ENCODE measurements around the gene RPS6KA3.
"Not testable (repeated sequence)": the region's sequence is repeated elsewhere in the genome, so short reads cannot be mapped to it uniquely, and the experiment has no call there.

RPS6KA3 gene

DNA sequence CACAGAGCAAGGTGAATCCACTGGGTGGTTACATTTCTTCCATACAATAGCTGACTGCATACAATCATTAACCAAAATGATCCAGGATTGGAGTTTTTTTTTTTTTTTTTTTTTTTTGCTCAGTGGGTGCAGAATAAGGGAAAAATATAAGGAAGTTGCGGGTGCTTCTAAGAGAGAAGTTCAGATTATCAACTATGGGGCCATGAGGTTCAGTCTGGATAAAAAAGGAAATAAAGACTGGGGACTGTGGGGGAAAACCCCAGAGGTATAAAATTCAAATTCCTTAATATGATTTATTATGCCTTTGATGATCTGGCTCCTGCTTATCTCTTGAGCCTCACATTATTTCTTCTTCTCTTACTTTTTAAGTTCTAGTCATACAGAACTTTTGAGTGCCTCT is 119.1 kb downstream of the RPS6KA3 start:
- no peak for DNase-seq (ENCODE audit: low read depth, low spot score)

DNA sequence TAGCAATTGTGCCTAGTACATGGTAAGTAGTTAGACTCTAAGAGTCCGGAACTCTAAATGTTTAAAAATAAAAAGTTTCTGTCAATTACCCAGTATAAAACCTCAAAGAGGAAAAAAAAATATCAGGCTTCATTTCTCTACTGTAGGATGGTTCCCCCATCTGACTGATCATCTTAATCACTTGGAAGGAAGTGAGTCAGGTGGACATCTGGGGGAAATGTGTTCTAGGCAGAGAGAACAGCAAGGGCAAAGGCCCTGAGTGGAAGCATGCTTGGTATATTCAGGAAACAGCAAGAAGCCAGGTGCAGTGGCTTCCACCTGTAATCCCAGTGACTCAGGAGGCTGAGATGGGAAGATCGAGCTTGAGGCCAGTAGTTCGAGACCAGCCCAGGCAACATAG is 122.2 kb downstream of the RPS6KA3 start:
- no peak for DNase-seq (ENCODE audit: low read depth, low spot score)

- DNase-seq (ENCODE audit: low read depth, low spot score): no peak
Observed at GRCh38 chrX:20143561-20143960, 123.1 kb downstream of the RPS6KA3 start.

DNA sequence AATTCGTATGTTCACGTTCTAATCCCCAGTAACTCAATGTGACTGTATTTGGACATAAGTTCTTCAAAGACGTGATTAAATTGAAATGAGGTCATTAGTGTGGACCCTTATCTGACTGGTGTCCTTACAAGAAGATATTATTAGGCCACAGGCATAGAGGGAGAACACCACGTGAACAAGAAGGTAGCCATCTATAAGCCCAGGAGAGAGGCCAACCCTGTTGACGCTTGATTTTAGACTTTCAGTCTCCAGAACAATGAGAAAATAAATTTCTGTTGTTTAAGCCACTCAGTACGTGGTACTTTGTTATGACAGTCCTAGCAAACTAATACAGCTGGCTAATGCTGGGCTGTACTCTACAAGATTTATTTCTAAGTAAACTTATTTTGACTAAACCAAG is 123.6 kb downstream of the RPS6KA3 start:
- DNase-seq (ENCODE audit: low read depth, low spot score): no peak

- DNase-seq (ENCODE audit: low read depth, low spot score): peak; percentile 89
Observed at GRCh38 chrX:20141281-20142220, 125.2 kb downstream of the RPS6KA3 start, which contains the start of gene EIF1AX. Gene EIF1AX, minus strand, starts transcription at chrX:20141838. Its CDS starts 198 bp downstream, at chrX:20141640.

DNA sequence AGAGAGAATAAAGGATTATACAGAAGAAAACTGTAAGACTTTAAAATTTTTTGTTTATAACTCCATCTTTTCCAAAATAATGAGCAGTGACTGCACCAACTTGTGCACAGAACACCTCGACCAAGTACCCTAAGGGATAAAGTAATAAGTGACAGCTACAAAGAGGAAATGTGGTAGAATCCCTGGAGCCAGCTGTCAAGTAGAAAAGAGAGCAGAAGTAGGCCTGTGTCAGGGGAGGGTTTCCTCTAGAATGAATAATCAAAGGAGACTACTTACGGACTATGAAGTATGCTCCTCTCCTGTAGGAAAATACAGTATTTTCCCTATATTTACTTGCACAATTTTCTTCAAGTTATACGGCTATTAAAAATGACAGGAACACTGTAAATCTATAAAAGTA is 126.3 kb downstream of the RPS6KA3 start:
- no peak for DNase-seq (ENCODE audit: low read depth, low spot score)

GRCh38 chrX:20139966-20140365 is 126.7 kb downstream of the RPS6KA3 start:
- DNase-seq (ENCODE audit: low read depth, low spot score): no peak

- DNase-seq (ENCODE audit: low read depth, low spot score): no peak
Observed at GRCh38 chrX:20135944-20136343, 130.8 kb downstream of the RPS6KA3 start.

- DNase-seq (ENCODE audit: low read depth, low spot score): no peak
Observed at GRCh38 chrX:20132666-20133065, 134.0 kb downstream of the RPS6KA3 start.

DNA sequence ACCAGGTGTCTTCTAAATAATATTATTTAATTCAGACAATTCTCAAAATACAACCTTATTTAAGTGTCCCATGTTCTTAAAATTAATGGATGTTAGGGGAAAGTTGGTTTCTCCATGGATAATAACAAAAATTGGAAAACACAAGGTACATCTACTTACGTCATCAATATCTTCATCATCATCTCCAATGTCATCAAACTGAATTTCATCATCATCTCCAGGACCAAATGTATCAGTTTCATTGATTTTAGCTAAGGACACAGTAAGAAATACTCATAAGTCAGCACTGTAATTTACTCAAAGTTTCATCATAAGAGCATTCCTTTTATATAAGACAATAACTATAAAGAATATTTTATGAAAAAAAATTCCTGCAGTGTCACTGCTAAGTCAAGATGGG is 136.4 kb downstream of the RPS6KA3 start:
- DNase-seq (ENCODE audit: low read depth, low spot score): no peak

DNA sequence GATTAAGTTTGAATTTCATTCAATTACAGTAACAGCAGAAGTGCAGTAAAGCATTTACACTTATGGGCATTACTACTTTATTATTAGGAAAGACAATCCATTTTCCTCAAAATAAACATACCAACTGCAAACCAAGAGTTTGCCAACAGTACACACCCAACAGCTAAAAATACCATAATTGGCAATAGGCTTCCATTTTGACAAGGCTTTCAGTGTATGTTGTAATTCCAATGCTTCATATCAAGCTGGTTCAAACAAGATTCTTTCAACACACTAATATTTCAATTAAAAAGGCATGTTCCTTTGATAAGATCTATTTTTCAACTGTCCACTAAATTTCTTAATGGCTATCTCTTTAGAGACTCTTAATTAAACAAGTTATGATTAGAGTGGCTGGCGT is 137.2 kb downstream of the RPS6KA3 start:
- DNase-seq (ENCODE audit: low read depth, low spot score): no peak

- DNase-seq (ENCODE audit: low read depth, low spot score): no peak
Observed at GRCh38 chrX:20128670-20129069, 138.0 kb downstream of the RPS6KA3 start.

GRCh38 chrX:20127440-20127839 is 139.3 kb downstream of the RPS6KA3 start:
- not testable (repeated sequence) for DNase-seq (ENCODE audit: low read depth, low spot score)

DNA sequence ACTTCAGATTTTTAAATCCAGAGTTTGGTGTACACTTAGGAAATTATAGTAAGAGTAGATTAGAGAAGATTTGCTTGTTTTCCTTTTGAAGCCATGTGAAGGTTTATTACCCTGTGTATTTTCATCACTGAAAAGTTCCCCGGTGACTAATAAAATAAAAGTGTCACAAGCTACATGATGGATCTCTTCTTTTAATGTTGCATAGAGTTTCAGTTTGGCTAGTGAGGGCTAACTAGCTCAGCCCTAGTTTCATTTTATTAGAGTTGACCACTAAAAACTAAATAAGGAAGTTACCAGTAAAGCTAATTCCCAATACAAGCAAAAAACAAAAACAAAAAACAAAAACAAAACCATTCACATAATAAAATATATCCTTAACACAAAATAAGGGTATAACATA is 139.9 kb downstream of the RPS6KA3 start:
- not testable (repeated sequence) for DNase-seq (ENCODE audit: low read depth, low spot score)

DNA sequence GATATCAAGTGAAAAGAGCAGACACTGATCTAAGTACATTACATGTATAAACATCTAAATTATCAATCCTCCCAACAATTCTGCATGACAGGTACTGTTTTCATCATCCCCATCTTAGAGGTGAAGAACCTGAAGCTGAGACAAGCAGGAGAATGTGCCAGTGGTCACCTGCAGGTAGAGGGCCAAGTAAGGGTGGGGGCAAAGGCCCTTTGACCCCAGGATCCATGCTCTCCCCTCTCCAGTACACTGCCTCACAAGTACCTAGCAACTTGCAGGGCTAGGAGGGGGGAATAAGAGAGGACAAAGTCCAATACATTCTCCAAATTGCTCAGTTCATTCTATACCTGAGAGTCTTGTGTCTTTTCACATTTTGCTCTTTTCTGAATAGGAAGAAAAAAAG is 141.7 kb downstream of the RPS6KA3 start:
- no peak for DNase-seq (ENCODE audit: low read depth, low spot score)

GRCh38 chrX:20118065-20118824 is 148.5 kb downstream of the RPS6KA3 start:
- DNase-seq (ENCODE audit: low read depth, low spot score): no peak

DNA sequence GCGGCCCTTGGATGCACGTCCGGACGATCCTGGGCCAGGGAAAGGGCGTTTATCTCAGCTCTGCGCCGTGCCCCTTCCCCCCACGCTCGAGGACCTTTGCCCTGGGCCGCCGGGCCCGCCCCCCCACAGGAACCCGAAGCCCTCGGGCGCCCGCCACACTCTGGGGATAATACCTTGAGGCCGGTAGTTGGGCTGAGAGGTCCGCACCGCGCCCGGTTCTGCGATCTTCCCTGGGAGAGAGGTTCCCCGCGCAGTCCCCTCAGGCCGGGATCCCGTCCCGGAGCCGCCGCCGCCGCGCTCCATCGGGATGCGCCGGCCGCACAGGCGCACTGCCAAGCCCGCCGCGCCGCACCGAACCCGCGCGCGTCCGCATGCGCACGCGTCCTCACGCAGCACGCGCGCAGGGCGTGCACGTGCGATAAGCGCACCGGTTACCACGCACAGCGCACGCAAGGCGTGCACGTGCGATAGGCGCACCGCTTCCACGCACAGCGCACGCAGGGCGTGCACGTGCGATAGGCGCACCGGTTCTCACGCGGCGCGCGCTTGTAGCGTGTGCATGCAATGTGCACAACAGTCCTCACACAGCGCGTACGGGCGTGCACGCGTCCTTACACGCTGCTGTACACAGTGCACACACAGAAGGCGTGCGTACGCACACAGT is 150.0 kb downstream of the RPS6KA3 start, which contains the start of gene MAP7D2:
MAP7D2 (minus strand) TSS at position 331 of the 664 bp plus-strand sequence; CDS start at position 303, 28 bp downstream.
- DNase-seq (ENCODE audit: low read depth, low spot score): no peak

- DNase-seq (ENCODE audit: low read depth, low spot score): no peak
Observed at GRCh38 chrX:20116087-20116576, 150.6 kb downstream of the RPS6KA3 start.

DNA sequence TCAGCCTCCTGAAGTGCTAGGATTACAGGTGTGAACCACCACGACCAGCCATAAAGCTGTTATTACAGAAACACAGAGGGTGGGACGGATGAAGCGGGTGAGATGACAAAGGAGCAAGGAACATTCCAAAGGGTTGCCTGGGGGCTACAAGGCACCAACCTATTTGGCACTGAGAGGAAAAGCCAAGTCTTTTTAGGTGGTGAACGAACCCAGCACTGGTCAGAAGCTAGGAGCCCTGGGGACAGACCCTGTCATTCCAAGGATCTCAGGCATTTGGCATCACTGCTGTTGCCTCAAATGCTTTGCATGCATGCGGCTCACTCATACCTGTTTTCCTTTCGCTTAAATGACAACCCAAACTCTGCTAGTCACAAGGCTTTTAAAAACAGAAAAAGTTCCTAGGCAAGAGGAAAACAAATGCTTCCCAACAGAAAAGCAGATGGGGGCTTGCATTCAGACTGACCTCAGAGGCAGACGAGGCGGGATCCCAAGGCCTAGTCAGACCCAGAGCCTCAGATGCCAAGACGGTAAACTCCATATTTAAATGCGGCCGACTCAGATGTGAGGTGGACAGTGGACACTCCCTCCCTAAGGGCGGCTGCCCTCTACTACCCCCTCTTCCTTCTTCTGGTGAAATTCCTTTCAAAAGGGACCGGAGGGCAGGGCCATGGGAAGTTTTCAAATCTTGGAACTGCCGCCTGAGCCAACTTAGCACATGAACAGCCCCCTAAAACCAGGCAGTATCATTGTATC is 154.5 kb downstream of the RPS6KA3 start:
- DNase-seq (ENCODE audit: low read depth, low spot score): no peak

GRCh38 chrX:20111271-20111670 is 155.4 kb downstream of the RPS6KA3 start:
- DNase-seq (ENCODE audit: low read depth, low spot score): no peak

All from activated CD4-positive, CD25-positive, alpha-beta regulatory T cell treated with anti-CD3 and anti-CD28 coated beads, Interleukin-2, amount 50 U/mL, for 16 hours (primary cell).